ENCODE results near the gene JPH4.

The JPH4 gene

DNA sequence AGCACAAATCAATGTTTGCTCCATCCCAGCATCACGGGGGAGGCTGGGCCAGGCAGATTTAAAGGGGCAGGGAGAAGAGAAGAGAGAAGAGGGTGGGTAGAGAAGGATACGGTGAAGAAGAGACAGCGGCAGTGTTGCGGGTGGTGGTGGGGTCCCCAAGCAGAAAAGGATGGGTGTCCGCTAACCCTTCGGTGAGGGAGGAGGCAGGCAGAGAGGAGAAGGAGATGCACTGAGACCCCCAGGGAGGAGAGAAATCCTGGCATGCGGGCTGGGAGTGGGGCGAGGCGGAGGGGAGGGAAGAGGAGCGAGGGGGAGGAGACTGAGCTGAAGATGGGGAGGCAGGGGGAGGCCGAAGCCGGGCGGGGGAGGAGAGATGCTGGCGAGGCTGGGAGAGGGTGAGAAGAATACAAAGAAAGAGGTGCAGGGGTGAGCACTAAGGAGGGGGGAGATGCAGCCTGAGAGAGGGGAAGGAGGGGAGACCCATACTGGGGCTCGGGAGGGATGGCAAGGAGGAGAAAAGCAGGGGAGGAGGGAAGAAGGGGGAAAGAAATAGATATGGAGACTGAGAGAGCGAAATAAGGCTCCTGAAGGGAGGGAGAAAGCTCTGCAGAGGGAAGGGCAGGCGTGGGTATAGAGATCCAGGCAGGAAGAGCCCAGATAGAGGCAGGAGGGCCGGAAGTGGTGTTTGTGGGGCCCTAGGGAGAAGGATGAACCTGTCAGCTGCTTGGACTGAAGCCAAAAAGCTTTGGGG, at the start of gene JPH4:
Gene JPH4, minus strand, starts transcription at position 231 of the 751 bp plus-strand sequence. CDS start 1,337 bp downstream, outside the sequence.
- no peak for DNase-seq (ENCODE audit: low spot score in 2 of 2)
- Histone ChIP-seq H3K36me3 (replicated peaks) (no peaks in the 10 kb centered on the region), H3K4me3 (no peak within 1 kb of the TSS), H3K27me3 (ENCODE audit: low read depth) (no peaks in the 10 kb centered on the region), H3K9me3 (no peaks in the 10 kb centered on the region), H3K4me1 (no peaks in the 10 kb centered on the region)
- in situ Hi-C loops (cut with MboI; ENCODE audit: low sequenced_read_pairs) = no loop called here

DNA sequence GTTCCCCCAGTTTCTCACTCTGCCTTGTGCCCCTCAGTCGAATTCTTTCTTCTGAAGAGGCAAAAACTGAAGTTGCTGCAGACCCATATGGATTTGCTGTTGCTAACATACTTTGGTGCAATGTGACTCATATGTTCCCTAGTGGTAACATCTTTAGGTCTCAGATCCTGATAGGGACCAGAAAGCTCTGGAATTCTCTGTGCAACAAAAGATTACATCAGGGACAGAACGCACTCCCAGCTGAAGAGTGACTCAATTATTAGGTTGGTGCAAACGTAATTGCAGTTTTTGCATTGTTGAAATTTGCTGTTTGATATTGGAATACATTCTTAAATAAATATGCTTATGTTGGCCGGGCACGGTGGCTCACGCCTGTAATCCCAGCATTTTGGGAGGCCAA, 49.4 kb upstream of the JPH4 start:
- in situ Hi-C loops (cut with MboI; ENCODE audit: low sequenced_read_pairs) = no loop called here
- Histone ChIP-seq H3K4me3 (no peak overlapping the region), H3K4me1 (no peaks in the 10 kb centered on the region), H3K9me3 (peaks cover 10% of the 10 kb centered on the region), H3K27me3 (ENCODE audit: low read depth) (no peaks in the 10 kb centered on the region), H3K36me3 (replicated peaks) (no peaks in the 10 kb centered on the region)
- no peak for DNase-seq (ENCODE audit: low spot score in 2 of 2)

DNA sequence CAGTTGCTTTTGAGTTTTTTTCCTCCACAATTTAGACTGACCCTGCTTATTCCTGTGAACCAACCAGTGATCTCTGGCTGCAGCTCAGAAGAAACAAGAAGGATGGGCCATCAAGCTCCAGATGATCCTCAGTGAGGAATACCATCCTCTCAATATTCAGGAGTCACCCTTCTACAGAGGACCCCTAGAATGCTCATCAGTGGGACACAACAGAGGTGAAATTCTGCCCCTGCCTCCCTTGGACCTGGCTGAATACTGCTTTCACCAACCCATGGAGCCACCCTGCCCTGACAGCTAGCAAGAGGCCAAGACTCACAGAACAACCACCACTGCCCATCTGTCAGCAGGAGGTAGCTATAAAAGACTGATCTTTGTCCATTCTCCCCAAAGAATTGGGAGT, 48.4 kb upstream of the JPH4 start:
- Histone ChIP-seq H3K4me3 (no peak overlapping the region), H3K4me1 (no peaks in the 10 kb centered on the region), H3K36me3 (replicated peaks) (no peaks in the 10 kb centered on the region), H3K27me3 (ENCODE audit: low read depth) (no peaks in the 10 kb centered on the region), H3K9me3 (peaks cover 10% of the 10 kb centered on the region)
- DNase-seq (ENCODE audit: low spot score in 2 of 2) = no peak
- in situ Hi-C loops (cut with MboI; ENCODE audit: low sequenced_read_pairs) = no loop called here

DNA sequence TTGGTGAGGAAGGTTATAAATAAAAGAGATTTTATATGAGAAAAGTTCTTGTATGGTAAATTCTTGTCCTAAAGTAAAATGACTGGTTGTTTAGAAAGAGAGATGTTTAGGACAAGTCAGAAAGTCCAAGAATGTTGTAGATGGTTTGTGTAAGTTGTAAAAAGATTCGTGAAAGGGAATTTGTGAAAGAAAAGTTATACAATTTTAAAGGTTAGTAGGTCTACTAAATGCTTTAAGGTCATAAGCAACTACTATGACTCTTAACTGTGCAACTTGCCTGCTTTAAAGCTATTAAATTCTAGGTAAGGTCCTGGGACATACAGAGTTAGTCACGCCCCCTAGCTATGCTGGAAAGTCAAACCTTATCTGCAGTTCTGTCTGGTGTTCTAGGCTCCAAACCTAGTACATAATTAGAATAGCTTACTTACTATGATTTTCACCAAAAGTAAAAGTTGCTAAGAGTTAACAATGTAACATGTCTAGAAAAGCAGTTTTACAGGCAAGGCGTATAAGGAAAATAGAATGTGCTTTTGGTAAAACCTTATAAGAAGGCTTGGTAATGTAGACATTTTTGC, 46.3 kb upstream of the JPH4 start:
- Histone ChIP-seq H3K4me1 (no peaks in the 10 kb centered on the region), H3K36me3 (replicated peaks) (no peaks in the 10 kb centered on the region), H3K9me3 (peaks cover 10% of the 10 kb centered on the region), H3K4me3 (no peak overlapping the region), H3K27me3 (ENCODE audit: low read depth) (no peaks in the 10 kb centered on the region)
- no peak for DNase-seq (ENCODE audit: low spot score in 2 of 2)
- in situ Hi-C loops (cut with MboI; ENCODE audit: low sequenced_read_pairs) = no loop called here

DNA sequence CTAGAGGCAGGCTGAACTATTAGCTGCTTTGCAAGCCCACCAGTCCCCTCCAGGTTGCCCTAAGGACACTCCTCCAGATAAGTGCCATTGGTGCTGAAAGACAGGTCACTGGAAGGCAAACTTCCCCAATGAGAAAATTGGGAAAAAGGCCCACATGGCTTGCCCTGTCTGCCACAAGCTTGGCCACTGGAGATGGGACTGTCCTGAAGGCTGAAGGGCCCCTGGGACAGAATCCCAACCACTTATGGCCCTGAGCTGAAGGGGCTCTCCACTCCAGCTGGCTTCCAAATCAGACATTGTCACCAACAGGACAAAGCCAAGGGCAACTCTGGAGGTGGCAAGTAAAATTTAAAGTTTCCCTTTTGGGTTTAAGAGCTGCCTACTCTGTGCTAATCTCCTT, 45.4 kb upstream of the JPH4 start:
- no peaks in the 10 kb centered on the region for H3K27me3 ChIP-seq (ENCODE audit: low read depth)
- H3K9me3 ChIP-seq = peaks cover 10% of the 10 kb centered on the region
- H3K4me3 ChIP-seq = no peak overlapping the region
- in situ Hi-C loops (cut with MboI; ENCODE audit: low sequenced_read_pairs) = no loop called here
- H3K36me3 ChIP-seq (replicated peaks) = no peaks in the 10 kb centered on the region
- DNase-seq (ENCODE audit: low spot score in 2 of 2) = no peak
- H3K4me1 ChIP-seq = no peaks in the 10 kb centered on the region

DNA sequence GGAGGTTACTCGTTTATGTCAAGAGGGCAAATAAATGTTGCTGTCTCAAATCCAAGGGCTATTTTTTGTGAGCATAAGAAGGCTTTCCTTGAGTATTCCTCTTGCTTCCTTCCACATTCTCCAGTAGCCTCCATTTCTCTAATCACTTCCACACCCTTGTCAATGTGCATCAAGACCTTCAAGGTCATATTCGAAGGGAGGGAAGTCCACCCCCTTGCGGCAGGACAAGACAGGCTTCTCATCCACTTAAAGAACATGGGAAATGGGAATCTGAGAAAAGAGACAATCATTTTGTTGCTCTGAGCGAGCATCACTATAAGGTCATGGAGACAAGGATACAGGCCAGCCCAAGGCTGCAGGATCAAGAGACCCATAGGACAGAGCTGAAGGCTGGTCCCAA, 44.4 kb upstream of the JPH4 start:
- H3K4me3 ChIP-seq = no peak overlapping the region
- no peak for DNase-seq (ENCODE audit: low spot score in 2 of 2)
- no peaks in the 10 kb centered on the region for H3K36me3 ChIP-seq (replicated peaks)
- in situ Hi-C loops (cut with MboI; ENCODE audit: low sequenced_read_pairs) = no loop called here
- no peaks in the 10 kb centered on the region for H3K4me1 ChIP-seq
- peaks cover 10% of the 10 kb centered on the region for H3K9me3 ChIP-seq
- H3K27me3 ChIP-seq (ENCODE audit: low read depth) = no peaks in the 10 kb centered on the region

DNA sequence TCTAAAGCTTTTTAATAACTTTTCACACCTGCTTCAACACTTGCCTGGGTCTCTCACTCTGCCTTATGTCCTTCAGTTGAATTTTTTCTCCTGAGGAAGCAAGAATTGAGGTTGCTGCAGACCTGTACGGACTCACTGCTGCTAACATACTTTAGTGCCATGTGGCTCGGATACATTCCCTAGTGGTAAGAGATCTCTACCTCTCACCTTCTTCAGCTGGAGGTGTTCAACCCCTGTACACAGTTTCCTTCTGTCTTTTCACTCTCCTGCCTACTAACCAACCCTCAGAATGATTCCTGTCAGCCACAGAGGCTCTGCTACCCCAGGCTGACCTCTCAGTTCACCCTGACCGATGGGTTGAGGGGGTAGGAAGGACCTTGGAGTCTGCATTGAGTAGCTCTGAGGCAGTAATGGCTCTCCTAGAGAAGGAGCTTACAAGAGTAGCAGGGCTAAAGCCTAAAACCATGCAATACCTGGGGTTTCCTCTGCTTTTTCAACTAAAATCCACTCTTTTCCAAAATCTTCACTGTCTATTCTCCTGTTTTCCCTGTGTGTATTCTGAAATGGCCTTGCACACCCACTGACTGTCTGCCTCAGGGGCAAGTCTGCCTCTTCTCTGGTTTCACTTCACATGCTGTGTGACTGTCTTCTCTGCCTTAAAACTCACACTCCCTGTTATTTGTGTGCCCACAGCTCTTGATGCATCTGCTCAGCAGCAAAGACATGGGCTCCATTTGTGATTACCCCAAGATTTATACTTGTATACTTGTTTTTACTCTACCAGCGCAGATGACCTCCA, 43.5 kb upstream of the JPH4 start:
- no peaks in the 10 kb centered on the region for H3K36me3 ChIP-seq (replicated peaks)
- peaks cover 10% of the 10 kb centered on the region for H3K9me3 ChIP-seq
- in situ Hi-C loops (cut with MboI; ENCODE audit: low sequenced_read_pairs) = no loop called here
- no peaks in the 10 kb centered on the region for H3K27me3 ChIP-seq (ENCODE audit: low read depth)
- no peaks in the 10 kb centered on the region for H3K4me1 ChIP-seq
- H3K4me3 ChIP-seq = no peak overlapping the region
- DNase-seq (ENCODE audit: low spot score in 2 of 2) = no peak

DNA sequence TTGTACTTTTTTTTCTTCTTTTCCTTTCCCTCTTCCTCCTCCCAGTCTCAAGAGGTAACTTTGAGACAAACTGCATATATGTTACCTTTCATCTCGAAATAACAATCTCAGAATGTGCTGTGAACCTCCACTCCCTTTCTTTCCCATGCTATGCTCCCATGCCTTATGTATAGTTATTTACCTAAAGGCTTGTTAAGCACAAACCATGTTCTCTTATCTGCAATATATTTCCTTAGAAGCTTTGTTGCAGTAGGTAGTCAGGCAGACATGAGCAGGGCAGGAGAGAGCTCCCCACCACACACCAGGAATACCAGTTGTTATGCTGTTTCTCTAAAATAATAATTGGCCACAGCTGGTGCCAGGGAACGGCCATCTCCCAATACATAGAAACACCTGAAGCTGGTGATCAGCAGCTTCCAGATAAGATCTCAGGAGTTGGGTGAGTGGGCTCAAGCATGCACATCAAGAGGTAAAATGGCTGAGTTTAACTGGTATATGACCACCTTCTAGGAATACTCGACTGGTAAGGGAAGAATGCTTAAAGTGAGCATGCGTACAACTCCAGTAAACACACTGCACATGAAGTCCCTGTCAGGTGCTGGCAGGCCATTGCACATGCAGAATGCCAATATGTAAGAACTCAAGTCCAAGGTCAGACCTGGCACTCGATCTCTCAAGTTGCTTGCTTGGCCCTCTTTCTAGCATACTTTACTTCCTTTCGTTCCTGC, 42.8 kb upstream of the JPH4 start:
- Histone ChIP-seq H3K4me1 (no peaks in the 10 kb centered on the region), H3K9me3 (peaks cover 10% of the 10 kb centered on the region), H3K4me3 (no peak overlapping the region), H3K27me3 (ENCODE audit: low read depth) (no peaks in the 10 kb centered on the region), H3K36me3 (replicated peaks) (no peaks in the 10 kb centered on the region)
- in situ Hi-C loops (cut with MboI; ENCODE audit: low sequenced_read_pairs) = no loop called here
- no peak for DNase-seq (ENCODE audit: low spot score in 2 of 2)

DNA sequence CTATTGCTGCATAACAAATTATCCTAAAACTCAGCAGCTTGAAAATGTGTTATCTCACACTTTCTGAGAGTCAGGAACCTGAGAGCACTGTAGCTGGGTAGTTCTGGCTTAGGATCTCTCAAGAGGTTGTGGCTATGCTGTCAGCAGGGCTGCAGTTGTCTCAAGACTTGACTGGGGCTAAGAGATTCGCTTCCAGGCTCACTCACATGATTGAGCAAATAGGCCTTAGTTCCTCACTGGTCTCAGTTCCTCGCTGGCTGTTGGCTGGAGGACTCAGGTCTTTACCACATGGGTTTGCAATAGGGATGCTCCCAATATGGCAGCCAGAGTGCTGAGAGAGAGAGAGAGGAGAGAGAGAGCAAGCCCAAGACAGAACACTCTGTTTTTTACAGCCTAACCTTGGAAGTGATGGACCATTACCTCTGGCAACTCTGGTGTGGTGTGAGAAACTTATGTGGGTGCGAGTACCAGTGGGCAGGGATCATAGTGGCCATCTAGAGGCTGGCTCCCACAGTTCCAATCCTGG, 41.6 kb upstream of the JPH4 start:
- Histone ChIP-seq H3K4me3 (no peak overlapping the region), H3K36me3 (replicated peaks) (no peaks in the 10 kb centered on the region), H3K9me3 (peaks cover 8% of the 10 kb centered on the region), H3K4me1 (no peaks in the 10 kb centered on the region), H3K27me3 (ENCODE audit: low read depth) (no peaks in the 10 kb centered on the region)
- in situ Hi-C loops (cut with MboI; ENCODE audit: low sequenced_read_pairs) = no loop called here
- DNase-seq (ENCODE audit: low spot score in 2 of 2) = no peak

DNA sequence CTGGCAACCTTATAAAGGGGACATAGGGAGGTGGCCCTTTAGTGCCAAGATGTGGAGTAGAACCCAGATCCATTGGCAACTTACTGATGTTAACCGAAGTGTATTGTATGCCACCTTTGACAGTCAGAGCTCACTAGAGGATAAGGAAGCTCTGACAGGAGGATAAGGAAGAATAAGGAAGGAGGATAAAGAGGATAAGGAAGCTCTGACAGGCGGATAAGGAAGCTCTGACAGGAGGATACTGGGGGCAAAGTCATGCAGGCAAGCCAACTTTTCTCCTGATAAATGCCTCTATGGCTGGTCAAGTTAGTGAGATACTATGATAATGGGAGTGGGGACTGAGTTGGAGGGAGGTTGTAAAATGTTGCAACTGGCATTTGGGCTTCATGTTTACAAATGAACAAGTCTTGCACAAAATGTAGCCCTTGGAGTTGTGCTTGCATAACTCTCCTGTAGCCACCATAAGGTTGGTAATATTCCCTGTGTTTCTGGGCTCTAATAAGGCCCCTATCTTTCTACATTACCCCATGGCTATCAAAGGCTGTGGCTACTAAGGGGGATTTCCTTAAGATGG, 39.9 kb upstream of the JPH4 start:
- H3K36me3 ChIP-seq (replicated peaks) = no peaks in the 10 kb centered on the region
- H3K4me1 ChIP-seq = no peaks in the 10 kb centered on the region
- no peak overlapping the region for H3K4me3 ChIP-seq
- in situ Hi-C loops (cut with MboI; ENCODE audit: low sequenced_read_pairs) = no loop called here
- H3K27me3 ChIP-seq (ENCODE audit: low read depth) = 0 out of 2 replicates have a peak, but pooled peaks cover under 1% of the 10 kb centered on the region
- no peak for DNase-seq (ENCODE audit: low spot score in 2 of 2)
- no peaks in the 10 kb centered on the region; the same call in 1 of the 2 replicates for H3K9me3 ChIP-seq

DNA sequence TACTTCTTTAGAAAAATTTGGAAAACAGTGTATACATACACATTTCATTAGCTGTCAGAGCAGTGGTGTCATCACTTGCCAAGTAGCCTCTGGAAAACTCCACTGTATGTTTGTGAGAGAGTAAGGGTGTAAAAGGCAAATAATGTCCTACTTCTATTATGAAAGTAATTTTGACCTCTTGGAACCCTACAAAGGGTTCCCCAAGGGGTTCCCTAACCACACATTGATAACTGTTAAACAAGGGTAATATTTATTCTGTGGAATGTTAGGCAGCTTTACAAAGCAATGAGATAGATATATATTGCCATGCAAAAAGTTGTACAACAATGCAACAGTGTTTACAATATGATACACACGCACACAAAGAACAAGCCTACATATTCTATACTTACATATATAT, 38.9 kb upstream of the JPH4 start:
- DNase-seq (ENCODE audit: low spot score in 2 of 2) = no peak
- 0 out of 2 replicates have a peak, but pooled peaks cover 3% of the 10 kb centered on the region for H3K27me3 ChIP-seq (ENCODE audit: low read depth)
- in situ Hi-C loops (cut with MboI; ENCODE audit: low sequenced_read_pairs) = no loop called here

DNA sequence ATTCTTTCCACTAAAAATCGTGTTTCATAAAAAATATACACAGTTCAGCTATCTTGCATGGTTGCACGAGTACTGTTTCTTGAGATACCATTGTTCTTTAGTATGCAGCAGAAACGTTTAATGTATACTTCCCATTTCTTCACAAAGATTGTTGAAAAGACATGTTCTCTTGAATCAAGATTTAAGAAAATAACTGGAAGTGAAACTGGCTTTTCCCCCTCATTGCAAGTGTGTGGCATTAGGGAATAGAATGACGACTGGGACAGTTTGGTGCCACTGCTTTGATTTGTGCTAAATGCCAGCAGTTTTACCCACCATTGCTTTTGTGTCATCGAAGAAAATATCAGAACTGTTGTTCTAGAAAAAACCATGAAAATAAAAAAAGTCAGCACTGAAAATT, 37.3 kb upstream of the JPH4 start:
- Histone ChIP-seq H3K4me3 (no peak overlapping the region), H3K36me3 (replicated peaks) (no peaks in the 10 kb centered on the region), H3K9me3 (no peaks in the 10 kb centered on the region), H3K27me3 (ENCODE audit: low read depth) (peaks cover 5% of the 10 kb centered on the region; the same call in 1 of the 2 replicates), H3K4me1 (no peaks in the 10 kb centered on the region)
- in situ Hi-C loops (cut with MboI; ENCODE audit: low sequenced_read_pairs) = no loop called here
- DNase-seq (ENCODE audit: low spot score in 2 of 2) = no peak

More for the DNA sequence above, 38.9 kb upstream of the JPH4 start:
- no peaks in the 10 kb centered on the region for H3K4me1 ChIP-seq
- no peaks in the 10 kb centered on the region for H3K36me3 ChIP-seq (replicated peaks)
- no peak overlapping the region for H3K4me3 ChIP-seq
- H3K9me3 ChIP-seq = no peaks in the 10 kb centered on the region

DNA sequence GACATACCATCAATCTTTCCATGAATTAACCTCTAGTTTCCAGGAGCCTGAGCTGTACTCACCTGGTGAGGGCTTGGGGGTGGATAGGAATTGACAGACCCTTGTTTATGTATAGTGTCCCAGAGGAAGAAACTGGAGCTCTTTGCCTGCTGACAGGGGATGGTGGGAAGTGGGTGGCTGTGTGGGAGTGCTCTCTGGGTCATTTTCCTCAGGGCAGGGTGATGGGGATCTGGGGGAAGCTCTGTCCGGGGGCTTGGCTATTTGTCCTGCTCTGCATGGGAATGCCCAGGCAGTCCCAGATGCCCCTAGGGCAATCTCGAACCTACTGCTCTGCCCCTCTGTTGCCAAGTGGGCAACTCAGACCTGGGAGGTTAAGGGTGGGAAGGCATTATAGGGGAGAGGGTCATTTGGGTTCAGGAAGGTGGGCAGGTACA, 35.8 kb upstream of the JPH4 start:
- Histone ChIP-seq H3K36me3 (replicated peaks) (no peaks in the 10 kb centered on the region), H3K9me3 (no peaks in the 10 kb centered on the region), H3K4me3 (no peak overlapping the region), H3K4me1 (no peaks in the 10 kb centered on the region), H3K27me3 (ENCODE audit: low read depth) (peaks cover 5% of the 10 kb centered on the region; the same call in 1 of the 2 replicates)
- in situ Hi-C loops (cut with MboI; ENCODE audit: low sequenced_read_pairs) = no loop called here
- no peak for DNase-seq (ENCODE audit: low spot score in 2 of 2)

Data from HAP-1 (cell line).